ENCODE data around the gene TAF1B. TPM values are rescaled to one million over a fixed set of nuclear protein-coding genes. Genes with fewer than 3 reads are reported as not detected.
A peak's percentile ranks its signal among the peaks of the same experiment; 100 is the strongest.

The TAF1B gene
- total RNA-seq, 1 experiment from 2014 or later: 24.8 TPM

GRCh38 chr2:9973690-9974089 is 130.4 kb downstream of the TAF1B start:
- Histone ChIP-seq H3K4me1 (replicated peaks; ENCODE audit: insufficient read depth) (peaks cover 66% of the 10 kb centered on the region), H2AFZ (no peak overlapping the region), H3K9me3 (ENCODE audit: insufficient read depth, low read depth) (no peaks in the 10 kb centered on the region), H3K4me3 (no peak overlapping the region), H3K27me3 (ENCODE audit: insufficient read depth, low read depth) (no peaks in the 10 kb centered on the region), H3K79me2 (ENCODE audit: low read depth) (peaks cover 21% of the 10 kb centered on the region), H4K20me1 (ENCODE audit: insufficient read depth) (no peaks in the 10 kb centered on the region), H3K36me3 (ENCODE audit: low read depth) (peaks cover 36% of the 10 kb centered on the region; the same call in 1 of the 2 replicates), H3K27ac (peak overlapping the region; percentile 76), H3K4me2 (peak overlapping the region; percentile 63; the same call in 1 of the 2 replicates), H3K9me2 (ENCODE audit: insufficient read depth) (no peaks in the 10 kb centered on the region), H3F3A (ENCODE audit: insufficient read depth, low read depth) (peaks cover 53% of the 10 kb centered on the region)
- DNase-seq: no peak
- intact Hi-C loops (cut with micrococcal nuclease; ENCODE audit: unreplicated experiment): no loop called here
- TF ChIP-seq CTCF (conservative IDR thresholded peaks at IDR 0.05) (no peak), EZH2 (IDR thresholded peaks at IDR 0.05; ENCODE audit: low read depth) (no peak)
- BruUV-seq (replicated peaks): no TSS peak
- CTCF ChIA-PET: no interaction called here
- POLR2A ChIA-PET (ENCODE audit: unreplicated experiment): no interaction called here

- Histone ChIP-seq H3K4me1 (replicated peaks; ENCODE audit: insufficient read depth) (peaks cover 66% of the 10 kb centered on the region), H3K27me3 (ENCODE audit: insufficient read depth, low read depth) (no peaks in the 10 kb centered on the region), H3K36me3 (ENCODE audit: low read depth) (peaks cover 29% of the 10 kb centered on the region; the same call in 1 of the 2 replicates), H4K20me1 (ENCODE audit: insufficient read depth) (no peaks in the 10 kb centered on the region), H3K9me3 (ENCODE audit: insufficient read depth, low read depth) (no peaks in the 10 kb centered on the region), H3K27ac (no peak overlapping the region), H3K9me2 (ENCODE audit: insufficient read depth) (no peaks in the 10 kb centered on the region), H3K4me3 (no peak overlapping the region), H3K79me2 (ENCODE audit: low read depth) (peaks cover 21% of the 10 kb centered on the region), H3F3A (ENCODE audit: insufficient read depth, low read depth) (peaks cover 51% of the 10 kb centered on the region), H2AFZ (no peak overlapping the region), H3K4me2 (no peak overlapping the region)
- intact Hi-C loops (cut with micrococcal nuclease; ENCODE audit: unreplicated experiment): no loop called here
- ChIA-PET POLR2A (ENCODE audit: unreplicated experiment) (interaction anchor here (0.7 kb wide), 1 partner anchor 57 kb away, joined by 3 read pairs; no protein-coding TSS in a partner anchor), CTCF (no interaction called here)
- no peak for DNase-seq
- no peak for TF ChIP-seq EZH2 (IDR thresholded peaks at IDR 0.05; ENCODE audit: low read depth)
- TF ChIP-seq CTCF (conservative IDR thresholded peaks at IDR 0.05): no peak
- BruUV-seq (replicated peaks): no TSS peak
These were observed 131.1 kb downstream of the TAF1B start for GRCh38 chr2:9974343-9974742.

- Histone ChIP-seq H3K4me1 (replicated peaks; ENCODE audit: insufficient read depth) (peaks cover 62% of the 10 kb centered on the region), H3K4me3 (no peak overlapping the region), H3K27ac (peak overlapping the region; percentile 17), H3K36me3 (ENCODE audit: low read depth) (peaks cover 29% of the 10 kb centered on the region; the same call in 1 of the 2 replicates), H3K9me2 (ENCODE audit: insufficient read depth) (no peaks in the 10 kb centered on the region), H3K9me3 (ENCODE audit: insufficient read depth, low read depth) (no peaks in the 10 kb centered on the region), H3F3A (ENCODE audit: insufficient read depth, low read depth) (peaks cover 57% of the 10 kb centered on the region), H3K79me2 (ENCODE audit: low read depth) (peaks cover 21% of the 10 kb centered on the region), H2AFZ (no peak overlapping the region), H3K27me3 (ENCODE audit: insufficient read depth, low read depth) (no peaks in the 10 kb centered on the region), H4K20me1 (ENCODE audit: insufficient read depth) (no peaks in the 10 kb centered on the region), H3K4me2 (peak overlapping the region; percentile 2)
- DNase-seq: peak in 1 of 2 experiments; percentile 84
- CTCF ChIA-PET: no interaction called here
- intact Hi-C loops (cut with micrococcal nuclease; ENCODE audit: unreplicated experiment): no loop called here
- BruUV-seq (replicated peaks): no TSS peak
- POLR2A ChIA-PET (ENCODE audit: unreplicated experiment): no interaction called here
- TF ChIP-seq CTCF (conservative IDR thresholded peaks at IDR 0.05) (no peak), EZH2 (IDR thresholded peaks at IDR 0.05; ENCODE audit: low read depth) (no peak)
These were observed 132.1 kb downstream of the TAF1B start for GRCh38 chr2:9975328-9975727.
